ENCODE results near the gene ATAD3B.
"Not testable (repeated sequence)": the region's sequence is repeated elsewhere in the genome, so short reads cannot be mapped to it uniquely, and the experiment has no call there.

Gene ATAD3B

DNA sequence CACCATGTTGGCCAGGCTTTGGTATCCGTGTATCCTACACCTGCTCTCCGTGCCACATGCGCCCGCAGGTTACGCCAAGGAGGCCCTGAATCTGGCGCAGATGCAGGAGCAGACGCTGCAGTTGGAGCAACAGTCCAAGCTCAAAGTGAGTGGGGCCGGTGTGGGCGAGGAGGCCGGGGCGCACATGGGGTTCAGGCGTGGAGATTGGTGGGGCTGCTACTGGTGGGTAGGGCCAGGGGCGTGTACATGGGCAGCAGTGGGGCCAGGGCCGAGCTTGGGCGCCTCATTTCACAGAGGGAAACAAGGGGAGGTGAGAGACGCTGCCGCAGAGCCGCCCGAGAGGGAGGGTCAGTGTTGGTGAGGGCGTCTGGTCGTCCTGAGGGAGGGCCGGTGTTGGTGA is 5.6 kb downstream of the ATAD3B start:
- in situ Hi-C loops (cut with MboI; ENCODE audit: low sequenced_read_pairs) = no loop called here

DNA sequence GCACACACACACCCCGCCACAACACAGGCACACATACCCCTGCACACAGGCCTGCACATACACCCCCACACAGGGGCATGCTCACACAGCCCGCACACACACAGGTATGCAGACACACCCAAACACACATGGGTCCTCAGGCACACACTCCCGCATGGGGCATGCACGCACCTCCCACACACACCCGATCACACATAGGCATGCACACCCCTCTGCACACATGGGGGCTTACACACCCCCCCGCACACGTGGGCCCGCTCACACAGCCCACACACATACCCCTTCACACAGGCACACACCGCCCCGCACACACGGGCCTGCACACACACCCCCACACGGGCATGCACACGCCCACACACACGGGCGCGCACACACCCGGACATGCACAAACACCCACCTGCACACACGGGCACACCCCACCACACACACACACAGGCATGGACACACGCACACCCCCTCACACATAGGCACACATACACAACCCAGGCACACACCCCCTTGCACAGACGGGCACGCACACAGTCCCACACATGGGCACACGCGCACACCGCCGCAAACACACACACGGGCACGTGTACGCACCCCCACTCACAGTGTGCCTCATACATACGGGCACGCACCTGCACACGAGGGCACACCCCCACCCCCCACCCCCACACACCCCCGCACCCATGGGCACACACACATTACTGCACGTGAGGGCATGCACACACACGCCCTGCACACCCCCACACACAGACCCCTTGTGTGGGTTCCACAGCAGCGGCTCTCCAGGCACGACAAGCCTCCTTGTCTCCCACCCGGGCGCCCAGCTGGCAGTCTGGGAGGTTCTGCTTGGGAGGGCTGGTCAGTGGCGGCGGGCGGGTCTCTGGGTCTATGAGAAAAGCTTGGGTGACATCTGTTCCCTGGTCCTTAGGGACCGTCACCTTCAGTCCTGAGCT is 8.3 kb downstream of the ATAD3B start:
- in situ Hi-C loops (cut with MboI; ENCODE audit: low sequenced_read_pairs) = no loop called here

DNA sequence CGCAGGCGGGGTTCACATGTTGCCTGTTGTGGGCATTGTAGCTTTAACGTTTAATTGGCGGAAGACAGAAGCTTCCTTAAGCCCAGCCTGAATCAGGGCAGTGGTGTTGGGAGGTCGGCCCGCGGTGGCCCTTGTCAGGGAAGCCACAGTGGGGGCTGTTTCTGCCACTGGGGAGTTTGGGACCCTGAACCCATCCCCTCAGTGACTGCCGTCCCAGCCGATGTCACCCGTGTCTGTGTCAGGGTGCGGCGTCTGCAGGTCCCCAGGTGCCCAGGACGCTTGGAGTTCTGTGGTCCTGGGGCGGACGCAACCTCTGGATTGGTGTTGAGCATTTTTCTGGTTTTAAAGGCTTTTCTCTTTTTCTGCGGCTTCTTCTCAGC is 8.9 kb downstream of the ATAD3B start:
- in situ Hi-C loops (cut with MboI; ENCODE audit: low sequenced_read_pairs) = not testable (repeated sequence)

DNA sequence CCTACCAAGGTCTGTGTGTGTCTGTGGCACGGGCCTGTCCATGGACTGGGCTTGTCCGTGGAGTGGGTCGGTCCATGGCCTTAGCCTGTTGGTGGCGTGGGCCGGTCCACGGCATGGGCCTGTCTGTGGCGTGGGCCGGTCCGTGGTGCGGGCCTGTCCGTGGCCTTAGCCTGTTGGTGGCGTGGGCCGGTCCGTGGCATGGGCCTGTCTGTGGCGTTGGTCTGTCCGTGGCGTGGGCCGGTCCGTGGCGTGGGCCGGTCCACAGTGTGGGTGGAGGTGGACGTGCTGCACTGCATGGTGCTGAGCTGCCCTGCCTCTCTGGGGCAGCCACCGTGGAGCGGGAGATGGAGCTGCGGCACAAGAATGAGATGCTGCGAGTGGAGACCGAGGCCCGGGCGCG is 10.2 kb downstream of the ATAD3B start:
- in situ Hi-C loops (cut with MboI; ENCODE audit: low sequenced_read_pairs) = not testable (repeated sequence)

DNA sequence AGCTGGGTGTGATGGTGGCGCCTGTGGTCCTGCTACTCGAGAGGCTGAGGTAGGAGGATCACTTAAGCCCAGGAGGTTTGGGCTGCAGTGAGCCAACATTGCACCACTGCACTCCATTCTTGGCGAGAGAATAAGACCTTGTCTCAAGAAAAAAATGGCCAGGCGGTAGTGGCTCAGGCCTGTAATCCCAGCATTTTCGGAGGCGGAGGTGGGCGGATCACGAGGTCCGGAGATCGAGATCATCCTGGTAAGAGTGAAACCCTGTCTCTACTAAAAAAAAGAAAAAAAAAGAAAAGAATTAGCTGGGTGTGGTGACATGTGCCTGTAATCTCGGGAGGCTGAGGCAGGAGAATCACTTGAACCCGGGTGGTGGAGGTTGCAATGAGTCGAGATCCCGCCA is 11.3 kb downstream of the ATAD3B start:
- in situ Hi-C loops (cut with MboI; ENCODE audit: low sequenced_read_pairs) = no loop called here

DNA sequence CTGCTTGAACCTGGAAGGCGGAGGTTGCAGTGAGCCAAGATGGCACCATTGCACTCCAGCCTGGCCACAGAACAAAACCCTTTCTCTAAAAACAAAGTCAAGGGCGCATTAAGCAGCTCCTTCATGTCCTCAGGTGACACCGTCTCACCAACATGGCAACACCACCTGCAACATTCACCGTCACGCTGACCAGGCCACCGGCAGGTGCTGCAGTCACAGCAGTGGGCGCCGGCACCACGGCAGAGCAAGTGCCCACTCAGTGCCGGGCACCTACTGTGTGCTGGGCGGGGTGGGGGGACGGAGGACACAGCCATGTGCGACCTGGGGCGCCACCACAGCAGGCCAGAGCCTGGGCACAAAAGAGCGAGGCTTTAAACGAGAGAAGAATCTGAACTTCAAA is 12.1 kb downstream of the ATAD3B start:
- in situ Hi-C loops (cut with MboI; ENCODE audit: low sequenced_read_pairs) = no loop called here

DNA sequence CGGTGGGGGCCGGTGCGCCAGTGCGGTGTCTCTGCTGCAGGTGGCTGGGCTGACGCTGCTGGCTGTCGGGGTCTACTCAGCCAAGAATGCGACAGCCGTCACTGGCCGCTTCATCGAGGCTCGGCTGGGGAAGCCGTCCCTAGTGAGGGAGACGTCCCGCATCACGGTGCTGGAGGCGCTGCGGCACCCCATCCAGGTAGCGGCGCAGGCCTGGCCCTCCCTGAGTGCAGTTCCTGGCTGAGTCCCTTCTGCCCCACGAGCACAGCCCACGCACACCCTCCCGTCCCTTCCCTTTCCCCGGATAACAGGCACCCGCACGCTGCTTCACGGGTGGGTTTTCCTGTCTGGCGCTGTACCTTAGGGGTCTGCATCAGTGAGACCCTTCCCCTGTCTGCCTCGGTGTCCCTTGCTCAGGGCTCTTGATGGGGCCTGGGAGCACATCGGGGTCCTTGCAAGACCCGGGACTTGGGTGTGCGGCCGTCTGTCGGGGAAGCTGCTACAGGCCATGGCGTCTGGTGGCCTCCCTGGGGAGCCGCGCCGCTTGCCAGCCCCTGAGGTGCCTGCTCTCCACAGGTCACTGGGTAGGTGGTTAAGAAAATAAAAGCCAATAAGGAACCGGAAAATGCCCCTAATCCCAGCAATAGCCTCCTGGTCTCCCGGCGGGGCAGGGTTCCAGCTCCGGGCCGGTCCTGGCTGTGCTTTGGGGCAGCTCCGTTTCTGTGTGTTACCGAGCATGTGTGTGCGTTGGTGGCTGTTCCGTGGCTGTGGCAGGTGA is 13.6 kb downstream of the ATAD3B start:
- in situ Hi-C loops (cut with MboI; ENCODE audit: low sequenced_read_pairs) = not testable (repeated sequence)

DNA sequence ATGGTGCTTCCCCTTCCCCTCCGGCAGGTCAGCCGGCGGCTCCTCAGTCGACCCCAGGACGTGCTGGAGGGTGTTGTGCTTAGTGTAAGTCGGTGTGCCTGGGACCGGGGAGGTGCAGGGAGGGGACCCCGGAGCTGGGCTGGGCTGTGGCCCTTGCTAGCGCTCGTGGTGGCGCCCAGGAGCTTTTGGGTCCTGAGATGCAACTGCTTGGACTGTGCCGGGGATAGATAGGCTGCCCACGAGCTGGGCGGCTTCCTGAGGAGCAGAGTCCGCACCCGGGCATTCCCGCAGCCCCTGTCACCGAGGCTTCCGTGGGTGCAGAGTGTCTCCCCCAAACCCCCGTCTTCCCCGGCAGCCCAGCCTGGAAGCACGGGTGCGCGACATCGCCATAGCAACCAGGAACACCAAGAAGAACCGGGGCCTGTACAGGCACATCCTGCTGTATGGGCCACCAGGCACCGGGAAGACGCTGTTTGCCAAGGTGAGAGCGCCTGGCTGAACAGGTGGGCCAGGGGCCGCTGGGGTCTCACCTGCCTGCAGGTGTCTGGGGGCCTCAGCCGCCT is 14.3 kb downstream of the ATAD3B start:
- in situ Hi-C loops (cut with MboI; ENCODE audit: low sequenced_read_pairs) = not testable (repeated sequence)

DNA sequence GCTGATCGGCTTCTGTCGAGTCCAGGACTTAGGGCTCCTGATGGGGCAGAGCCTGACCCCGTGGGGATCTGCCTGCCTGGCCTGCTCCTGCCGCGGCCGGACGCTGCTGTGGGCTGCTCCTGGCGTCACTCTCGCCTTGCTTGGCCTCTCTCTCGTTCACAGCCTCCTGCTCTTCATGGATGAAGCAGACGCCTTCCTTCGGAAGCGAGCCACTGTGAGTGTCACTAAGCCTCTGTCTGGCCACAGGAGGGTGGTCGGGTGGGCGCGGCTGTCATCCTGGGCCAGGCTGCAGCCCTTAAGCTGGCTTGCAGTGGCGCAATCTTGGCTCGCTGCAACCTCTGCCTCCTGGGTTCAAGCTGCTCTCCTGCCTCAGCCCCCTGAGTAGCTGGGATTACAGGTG is 16.1 kb downstream of the ATAD3B start:
- in situ Hi-C loops (cut with MboI; ENCODE audit: low sequenced_read_pairs) = no loop called here

DNA sequence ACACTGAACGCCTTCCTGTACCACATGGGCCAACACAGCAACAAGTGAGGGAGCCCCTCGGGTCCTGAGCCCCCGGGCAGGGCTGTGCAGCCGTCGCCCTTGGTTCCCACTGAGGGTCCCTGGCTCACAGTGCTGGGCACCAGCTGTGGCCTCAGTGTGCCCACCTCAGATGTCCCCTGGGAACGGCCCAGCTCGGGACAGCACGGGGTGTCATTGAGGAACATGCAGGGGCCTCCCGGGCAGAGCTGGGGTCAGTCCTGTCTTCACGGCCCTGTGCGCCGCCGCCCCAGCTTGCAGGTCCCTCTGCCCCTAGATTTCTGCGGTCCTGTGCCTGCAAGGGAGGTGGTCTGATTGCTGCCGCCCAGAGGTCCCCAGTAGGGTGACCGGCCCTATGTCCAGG is 17.7 kb downstream of the ATAD3B start:
- in situ Hi-C loops (cut with MboI; ENCODE audit: low sequenced_read_pairs) = no loop called here

DNA sequence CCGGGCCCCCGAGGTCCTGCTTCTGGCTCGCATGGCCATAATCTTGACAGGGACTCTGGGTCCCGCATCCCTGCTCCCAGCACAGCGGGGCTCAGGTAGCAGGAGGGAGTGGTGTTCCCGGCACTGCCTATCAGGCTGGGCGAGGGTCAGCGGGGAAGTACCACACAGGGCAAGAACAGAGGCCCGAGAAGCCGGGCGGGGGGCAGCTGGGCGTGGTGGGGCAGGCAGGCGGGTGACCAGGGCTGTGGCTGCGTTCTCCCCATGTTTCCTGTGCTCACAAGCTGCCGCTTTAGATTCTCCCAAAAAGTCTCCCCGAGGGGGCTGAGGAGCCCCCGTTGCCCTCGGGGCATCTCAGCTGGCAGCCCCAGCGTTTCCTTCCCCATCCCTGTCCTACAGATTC is 18.3 kb downstream of the ATAD3B start:
- in situ Hi-C loops (cut with MboI; ENCODE audit: low sequenced_read_pairs) = no loop called here

DNA sequence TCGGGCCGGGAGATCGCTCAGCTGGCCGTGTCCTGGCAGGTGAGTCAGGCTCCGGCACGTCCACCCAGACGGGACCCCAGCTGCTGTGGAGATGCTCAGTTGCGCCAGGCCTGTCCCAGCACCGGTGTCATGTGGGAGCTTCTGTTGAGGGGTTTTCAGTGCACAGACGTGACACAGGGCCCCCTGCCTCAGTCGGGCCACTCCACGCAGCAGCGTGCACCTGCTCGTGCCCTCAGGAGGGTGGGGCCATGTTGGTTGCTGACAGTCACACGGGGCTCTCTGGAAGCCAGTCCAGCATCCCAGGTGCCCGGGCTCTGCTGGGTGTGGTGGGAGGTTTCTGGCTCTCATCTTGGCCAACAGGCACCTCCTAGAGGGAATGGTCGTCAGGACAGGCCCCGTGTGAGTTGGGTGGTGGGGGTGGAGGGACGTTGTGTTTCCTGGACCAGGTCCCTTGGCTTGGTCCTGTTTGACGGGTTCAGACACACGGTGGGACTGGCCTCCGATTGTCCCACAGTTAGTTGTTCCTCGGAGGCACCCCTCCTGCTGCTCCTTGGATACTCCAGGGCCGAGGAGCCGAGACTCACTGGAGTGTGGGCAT is 19.2 kb downstream of the ATAD3B start:
- in situ Hi-C loops (cut with MboI; ENCODE audit: low sequenced_read_pairs) = no loop called here

DNA sequence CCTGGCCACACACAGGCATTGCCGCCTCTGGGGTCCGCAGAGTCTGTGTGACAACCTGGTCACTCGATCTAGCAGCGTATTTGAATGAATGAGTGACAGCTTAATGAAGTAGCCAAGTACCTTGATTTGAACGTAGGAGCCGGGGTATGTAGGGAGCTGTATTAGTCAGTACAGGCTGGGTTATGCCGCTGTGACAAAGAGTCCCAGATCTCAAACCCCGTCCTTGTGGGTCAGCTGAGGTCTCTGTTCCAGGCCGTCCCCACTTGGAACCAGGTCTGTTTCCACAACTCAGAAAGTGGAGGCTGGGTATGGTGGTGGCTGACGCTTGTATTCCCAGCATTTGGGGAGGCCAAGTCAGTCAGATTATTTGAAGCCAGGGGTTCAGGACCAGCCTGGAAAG is 20.0 kb downstream of the ATAD3B start:
- in situ Hi-C loops (cut with MboI; ENCODE audit: low sequenced_read_pairs) = no loop called here

DNA sequence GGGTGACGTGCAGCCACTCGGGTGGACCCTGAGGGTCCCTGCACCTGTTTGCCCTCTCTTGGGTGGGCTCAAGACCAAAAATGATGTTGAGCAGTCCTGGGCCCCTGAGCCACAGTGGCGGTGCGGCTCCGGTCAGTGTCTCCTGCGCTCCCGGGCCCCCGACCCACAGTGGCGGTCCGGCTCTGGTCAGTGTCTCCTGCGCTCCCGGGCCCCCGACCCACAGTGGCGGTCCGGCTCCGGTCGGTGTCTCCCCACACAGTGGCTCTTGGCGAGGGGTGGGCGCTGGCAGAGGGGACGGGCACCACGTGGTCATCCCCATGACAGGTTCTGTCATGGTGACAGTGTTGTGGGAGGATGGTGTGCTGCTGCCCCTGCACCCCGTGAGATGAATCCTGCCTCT is 22.7 kb downstream of the ATAD3B start:
- in situ Hi-C loops (cut with MboI; ENCODE audit: low sequenced_read_pairs) = not testable (repeated sequence)

DNA sequence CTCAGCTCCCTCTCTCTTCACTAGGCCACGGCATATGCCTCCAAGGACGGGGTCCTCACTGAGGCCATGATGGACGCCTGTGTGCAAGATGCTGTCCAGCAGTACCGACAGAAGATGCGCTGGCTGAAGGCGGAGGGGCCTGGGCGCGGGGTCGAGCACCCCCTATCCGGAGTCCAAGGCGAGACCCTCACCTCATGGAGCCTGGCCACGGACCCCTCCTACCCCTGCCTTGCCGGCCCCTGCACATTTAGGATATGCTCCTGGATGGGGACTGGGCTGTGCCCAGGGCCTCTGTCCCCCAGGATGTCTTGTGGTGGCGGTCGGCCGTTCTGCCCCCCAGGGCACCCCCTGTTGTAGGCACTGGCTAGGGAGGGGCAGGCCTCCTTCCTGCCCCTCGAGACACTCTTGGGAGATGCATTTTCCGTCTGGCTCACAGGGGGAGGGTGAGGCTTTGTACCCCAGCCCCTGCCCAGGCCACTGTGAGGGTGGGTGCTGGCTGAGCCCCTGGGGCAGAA is 24.0 kb downstream of the ATAD3B start:
- in situ Hi-C loops (cut with MboI; ENCODE audit: low sequenced_read_pairs) = not testable (repeated sequence)

DNA sequence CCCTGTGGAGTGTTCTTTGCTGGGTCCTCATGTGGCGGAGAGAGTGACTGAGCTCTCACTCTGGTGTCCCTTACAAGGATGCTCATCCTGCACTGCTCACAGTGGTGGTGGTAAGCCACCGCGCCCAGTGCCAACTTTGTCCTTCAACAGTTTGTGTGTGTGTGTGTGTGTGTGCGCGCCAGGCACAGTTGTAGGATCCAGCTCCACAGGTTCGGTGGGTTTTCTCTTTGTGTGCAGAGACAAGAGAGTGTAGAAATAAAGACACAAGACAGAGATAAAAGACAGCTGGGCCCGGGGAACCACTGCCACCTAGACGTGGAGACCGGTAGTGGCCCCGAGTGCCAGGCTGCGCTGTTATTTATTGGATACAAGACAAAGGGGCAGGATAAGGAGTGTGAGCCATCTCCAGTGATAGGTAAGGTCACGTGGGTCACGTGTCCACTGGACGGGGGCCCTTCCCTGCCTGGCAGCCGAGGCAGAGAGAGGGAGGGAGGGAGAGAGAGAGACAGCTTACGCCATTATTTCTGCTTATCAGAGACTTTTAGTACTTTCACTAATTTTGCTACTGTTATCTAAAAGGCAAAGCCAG is 33.3 kb downstream of the ATAD3B start:
- in situ Hi-C loops (cut with MboI; ENCODE audit: low sequenced_read_pairs) = not testable (repeated sequence)

DNA sequence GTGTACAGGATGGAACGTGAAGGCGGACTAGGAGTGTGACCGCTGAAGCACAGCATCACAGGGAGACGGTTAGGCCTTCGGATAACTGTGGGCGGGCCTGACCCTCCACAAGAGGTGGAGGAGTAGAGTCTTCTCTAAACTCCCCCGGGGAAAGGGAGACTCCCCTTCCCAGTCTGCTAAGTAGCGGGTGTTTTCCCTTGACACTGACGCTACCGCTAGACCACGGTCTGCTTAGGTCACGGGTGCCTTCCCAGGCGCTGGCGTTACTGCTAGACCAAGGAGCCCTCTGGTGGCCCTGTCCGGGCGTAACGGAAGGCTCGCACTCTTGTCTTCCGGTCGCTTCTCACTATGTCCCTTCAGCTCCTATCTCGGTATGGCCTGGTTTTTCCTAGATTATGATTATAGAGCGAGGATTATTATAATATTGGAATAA is 33.8 kb downstream of the ATAD3B start:
- in situ Hi-C loops (cut with MboI; ENCODE audit: low sequenced_read_pairs) = not testable (repeated sequence)

DNA sequence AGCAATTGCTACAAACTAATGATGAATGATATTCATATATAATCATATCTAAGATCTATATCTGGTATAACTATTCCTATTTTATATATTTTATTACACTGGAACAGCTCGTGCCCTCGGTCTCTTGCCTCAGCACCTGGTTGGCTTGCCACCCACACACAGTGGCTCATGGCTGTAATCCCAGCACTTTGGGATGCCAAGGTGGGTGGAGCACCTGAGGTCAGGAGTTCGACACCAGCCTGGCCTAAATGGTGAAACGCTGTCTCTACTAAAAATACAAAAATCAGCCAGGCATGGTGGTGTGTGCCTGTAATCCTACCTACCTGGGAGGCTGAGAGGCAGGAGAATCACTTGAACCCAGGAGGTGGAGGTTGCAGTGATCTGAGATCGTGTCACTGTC is 34.2 kb downstream of the ATAD3B start:
- in situ Hi-C loops (cut with MboI; ENCODE audit: low sequenced_read_pairs) = not testable (repeated sequence)

DNA sequence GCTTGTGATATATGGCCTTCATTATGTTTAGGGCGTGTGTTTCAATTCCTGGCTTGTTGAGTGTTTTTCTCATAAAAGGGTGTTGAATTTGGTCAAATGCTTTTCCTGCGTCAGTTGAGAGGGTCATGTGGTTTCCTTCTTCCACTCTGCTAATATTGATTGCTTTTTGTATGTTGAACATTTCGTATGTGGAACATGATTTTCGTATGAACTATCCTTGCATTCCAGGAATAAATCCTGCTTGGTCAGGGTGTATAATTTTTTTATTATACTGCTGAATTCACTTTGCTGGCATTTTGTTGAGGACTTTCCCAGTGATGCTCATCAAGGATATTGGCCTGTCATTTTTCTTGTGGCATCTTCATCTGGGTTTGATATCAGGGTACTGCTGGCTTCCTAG is 35.7 kb downstream of the ATAD3B start:
- in situ Hi-C loops (cut with MboI; ENCODE audit: low sequenced_read_pairs) = no loop called here

DNA sequence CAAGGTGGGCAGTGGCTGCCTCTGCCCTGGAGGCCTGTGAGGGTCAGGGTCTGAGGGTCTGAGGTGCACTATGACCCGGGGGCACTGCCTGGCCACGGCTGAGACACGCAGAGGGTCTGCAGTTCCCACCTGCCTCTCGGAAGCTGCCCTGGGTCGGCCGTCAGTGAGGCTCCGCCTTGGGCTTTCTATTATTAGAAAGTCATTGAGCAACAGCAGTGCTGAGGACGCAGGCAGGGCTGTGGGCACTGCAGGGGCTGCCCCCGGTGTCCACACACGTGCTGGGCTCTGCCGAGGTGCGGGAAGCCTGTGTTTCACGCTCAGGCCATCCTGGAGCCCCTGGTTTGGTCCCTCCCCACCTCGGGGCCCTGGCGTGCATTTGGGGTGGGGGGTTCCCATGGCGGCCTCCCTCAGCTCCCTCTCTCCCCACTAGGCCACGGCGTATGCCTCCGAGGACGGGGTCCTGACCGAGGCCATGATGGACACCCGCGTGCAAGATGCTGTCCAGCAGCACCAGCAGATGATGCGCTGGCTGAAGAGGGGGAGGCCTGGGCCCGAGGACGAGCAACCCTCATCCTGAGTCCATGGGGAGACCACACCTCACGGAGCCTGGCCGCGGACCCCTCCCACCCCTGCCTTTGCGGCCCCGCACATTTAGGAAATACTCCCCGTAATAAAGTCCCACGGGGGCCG is 37.4 kb downstream of the ATAD3B start:
- in situ Hi-C loops (cut with MboI; ENCODE audit: low sequenced_read_pairs) = not testable (repeated sequence)

All from HL-60/S4 treated with retinoic acid at 250 ng/mL for 4 days and 3 days (cell line).